ENCODE measurements around the gene NFIC.

NFIC gene

DNA sequence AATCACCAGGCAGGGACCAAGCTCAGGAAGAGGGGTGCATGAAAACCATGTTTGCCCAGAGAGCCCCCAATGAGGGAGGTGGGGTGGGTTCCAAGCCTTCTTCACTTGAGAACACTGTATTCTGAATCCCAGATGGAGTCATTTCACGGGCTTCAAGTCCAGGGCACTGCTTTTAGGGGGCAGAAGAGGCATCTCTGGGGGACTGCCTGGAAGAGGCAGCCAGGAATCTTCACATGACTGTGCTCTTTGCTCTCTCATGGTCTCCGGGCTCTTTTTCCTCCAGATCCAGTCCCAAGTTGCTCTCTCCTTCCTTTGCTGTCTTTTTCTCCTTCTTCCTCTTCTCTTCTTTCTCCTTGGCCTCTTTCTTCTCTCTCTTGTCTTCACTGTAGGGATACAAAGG is 108.2 kb downstream of the NFIC start:
- H3K9ac ChIP-seq (ENCODE audit: low read length): no peak overlapping the region
- H4K20me1 ChIP-seq (ENCODE audit: insufficient read depth, low read length): no peaks in the 10 kb centered on the region
- H3K79me2 ChIP-seq (ENCODE audit: low read length): no peaks in the 10 kb centered on the region
- no peak overlapping the region for H3K4me2 ChIP-seq (ENCODE audit: low read depth, low read length)
- no peak for DNase-seq
- no peaks in the 10 kb centered on the region for H3F3A ChIP-seq (ENCODE audit: insufficient read depth, low read length)
- TF ChIP-seq EZH2 (optimal IDR thresholded peaks at IDR 0.05; ENCODE audit: low read depth, low read length) (no peak), EZH2phosphoT487 (IDR thresholded peaks at IDR 0.05; ENCODE audit: low read length) (no peak)
- no peak overlapping the region for H2AFZ ChIP-seq (ENCODE audit: low read length)
- H3K9me3 ChIP-seq (replicated peaks; ENCODE audit: insufficient read depth, low read length): no peaks in the 10 kb centered on the region
- no peaks in the 10 kb centered on the region for H3K9me2 ChIP-seq (replicated peaks; ENCODE audit: insufficient read depth, low read length)
- no peaks in the 10 kb centered on the region for H3K4me1 ChIP-seq (ENCODE audit: low read length)
- peaks cover 70% of the 10 kb centered on the region for H3K27me3 ChIP-seq (replicated peaks; ENCODE audit: insufficient read depth, low read length)
- no peaks in the 10 kb centered on the region for H3K36me3 ChIP-seq (replicated peaks; ENCODE audit: insufficient read depth, low read length)
- no peak overlapping the region for H3K27ac ChIP-seq (ENCODE audit: low read length)
- H3K4me3 ChIP-seq (ENCODE audit: low read length): no peak overlapping the region

DNA sequence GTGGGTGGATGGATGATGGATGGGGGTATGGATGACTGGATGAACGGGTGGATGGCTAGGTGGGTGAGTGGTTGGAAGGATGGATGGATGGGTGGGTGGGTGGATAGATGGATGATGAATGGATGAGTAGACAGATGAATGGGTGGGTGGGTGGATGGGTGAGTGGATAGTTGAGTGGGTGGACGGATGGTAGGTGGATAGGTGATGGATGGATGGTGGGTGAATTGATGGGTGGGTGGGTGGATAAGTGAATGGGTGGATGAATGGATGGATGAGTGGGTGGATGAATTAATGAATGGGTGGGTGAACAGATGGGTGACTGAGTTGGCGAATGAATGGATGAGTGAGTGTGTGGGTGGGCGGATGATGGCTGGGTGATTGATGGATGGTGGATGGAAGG is 109.1 kb downstream of the NFIC start:
- H2AFZ ChIP-seq (ENCODE audit: low read length): no peak overlapping the region
- no peak overlapping the region for H3K4me2 ChIP-seq (ENCODE audit: low read depth, low read length)
- no peak overlapping the region for H3K4me3 ChIP-seq (ENCODE audit: low read length)
- H3K36me3 ChIP-seq (replicated peaks; ENCODE audit: insufficient read depth, low read length): no peaks in the 10 kb centered on the region
- no peaks in the 10 kb centered on the region for H3K9me3 ChIP-seq (replicated peaks; ENCODE audit: insufficient read depth, low read length)
- H4K20me1 ChIP-seq (ENCODE audit: insufficient read depth, low read length): no peaks in the 10 kb centered on the region
- peaks cover 70% of the 10 kb centered on the region for H3K27me3 ChIP-seq (replicated peaks; ENCODE audit: insufficient read depth, low read length)
- TF ChIP-seq, protein P1, sequence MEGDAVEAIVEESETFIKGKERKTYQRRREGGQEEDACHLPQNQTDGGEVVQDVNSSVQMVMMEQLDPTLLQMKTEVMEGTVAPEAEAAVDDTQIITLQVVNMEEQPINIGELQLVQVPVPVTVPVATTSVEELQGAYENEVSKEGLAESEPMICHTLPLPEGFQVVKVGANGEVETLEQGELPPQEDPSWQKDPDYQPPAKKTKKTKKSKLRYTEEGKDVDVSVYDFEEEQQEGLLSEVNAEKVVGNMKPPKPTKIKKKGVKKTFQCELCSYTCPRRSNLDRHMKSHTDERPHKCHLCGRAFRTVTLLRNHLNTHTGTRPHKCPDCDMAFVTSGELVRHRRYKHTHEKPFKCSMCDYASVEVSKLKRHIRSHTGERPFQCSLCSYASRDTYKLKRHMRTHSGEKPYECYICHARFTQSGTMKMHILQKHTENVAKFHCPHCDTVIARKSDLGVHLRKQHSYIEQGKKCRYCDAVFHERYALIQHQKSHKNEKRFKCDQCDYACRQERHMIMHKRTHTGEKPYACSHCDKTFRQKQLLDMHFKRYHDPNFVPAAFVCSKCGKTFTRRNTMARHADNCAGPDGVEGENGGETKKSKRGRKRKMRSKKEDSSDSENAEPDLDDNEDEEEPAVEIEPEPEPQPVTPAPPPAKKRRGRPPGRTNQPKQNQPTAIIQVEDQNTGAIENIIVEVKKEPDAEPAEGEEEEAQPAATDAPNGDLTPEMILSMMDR (IDR thresholded peaks at IDR 0.05; ENCODE audit: low read length): no peak
- no peak for TF ChIP-seq EZH2 (optimal IDR thresholded peaks at IDR 0.05; ENCODE audit: low read depth, low read length)
- TF ChIP-seq EZH2phosphoT487 (IDR thresholded peaks at IDR 0.05; ENCODE audit: low read length): no peak
- H3K79me2 ChIP-seq (ENCODE audit: low read length): no peaks in the 10 kb centered on the region
- no peaks in the 10 kb centered on the region for H3K9me2 ChIP-seq (replicated peaks; ENCODE audit: insufficient read depth, low read length)
- no peak overlapping the region for H3K27ac ChIP-seq (ENCODE audit: low read length)
- no peak overlapping the region for H3K9ac ChIP-seq (ENCODE audit: low read length)
- DNase-seq: no peak
- H3K4me1 ChIP-seq (ENCODE audit: low read length): no peaks in the 10 kb centered on the region
- no peaks in the 10 kb centered on the region for H3F3A ChIP-seq (ENCODE audit: insufficient read depth, low read length)

DNA sequence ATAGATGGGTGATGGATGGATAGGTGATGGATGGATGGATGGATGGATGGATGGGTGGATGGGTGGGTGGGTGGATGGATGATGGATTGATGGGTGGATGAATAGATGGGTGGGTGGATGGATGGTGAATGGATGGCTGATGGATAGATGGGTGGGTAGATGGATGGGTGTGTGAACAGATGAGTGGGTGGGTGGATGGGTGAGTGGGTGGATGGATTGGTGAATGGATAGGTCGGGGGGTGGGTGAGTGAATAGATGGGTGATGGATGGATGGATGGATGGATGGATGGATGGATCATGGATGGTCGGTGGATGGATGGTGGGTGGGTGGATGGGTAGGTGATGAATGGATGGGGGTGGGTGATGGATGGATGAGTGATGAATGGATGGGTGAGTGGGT is 110.4 kb downstream of the NFIC start:
- H3K79me2 ChIP-seq (ENCODE audit: low read length): no peaks in the 10 kb centered on the region
- peaks cover 73% of the 10 kb centered on the region for H3K27me3 ChIP-seq (replicated peaks; ENCODE audit: insufficient read depth, low read length)
- TF ChIP-seq EZH2 (optimal IDR thresholded peaks at IDR 0.05; ENCODE audit: low read depth, low read length) (no peak), EZH2phosphoT487 (IDR thresholded peaks at IDR 0.05; ENCODE audit: low read length) (no peak)
- TF ChIP-seq, protein P1 (IDR thresholded peaks at IDR 0.05; ENCODE audit: low read length): no peak
- H2AFZ ChIP-seq (ENCODE audit: low read length): no peak overlapping the region
- no peaks in the 10 kb centered on the region for H3F3A ChIP-seq (ENCODE audit: insufficient read depth, low read length)
- H4K20me1 ChIP-seq (ENCODE audit: insufficient read depth, low read length): no peaks in the 10 kb centered on the region
- DNase-seq: no peak
- no peak overlapping the region for H3K27ac ChIP-seq (ENCODE audit: low read length)
- H3K9me3 ChIP-seq (replicated peaks; ENCODE audit: insufficient read depth, low read length): no peaks in the 10 kb centered on the region
- H3K4me1 ChIP-seq (ENCODE audit: low read length): no peaks in the 10 kb centered on the region
- no peak overlapping the region for H3K4me3 ChIP-seq (ENCODE audit: low read length)
- no peaks in the 10 kb centered on the region for H3K9me2 ChIP-seq (replicated peaks; ENCODE audit: insufficient read depth, low read length)
- no peak overlapping the region for H3K9ac ChIP-seq (ENCODE audit: low read length)
- H3K4me2 ChIP-seq (ENCODE audit: low read depth, low read length): no peak overlapping the region
- no peaks in the 10 kb centered on the region for H3K36me3 ChIP-seq (replicated peaks; ENCODE audit: insufficient read depth, low read length)

DNA sequence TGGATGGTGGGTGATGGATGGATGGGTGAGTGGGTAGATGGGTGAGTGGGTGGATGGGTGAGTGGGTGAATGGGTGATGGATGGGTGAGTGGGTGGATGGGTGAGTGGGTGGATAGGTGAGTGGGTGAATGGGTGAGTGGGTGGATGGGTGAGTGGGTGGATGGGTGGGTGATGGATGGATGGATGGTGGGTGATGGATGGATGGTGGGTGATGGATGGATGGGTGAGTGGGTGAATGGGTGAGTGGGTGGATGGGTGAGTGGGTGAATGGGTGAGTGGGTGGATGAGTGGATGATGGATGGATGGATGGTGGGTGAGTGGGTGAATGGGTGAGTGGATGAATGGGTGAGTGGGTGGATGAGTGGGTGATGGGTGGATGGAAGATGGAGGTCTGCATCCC is 111.1 kb downstream of the NFIC start:
- TF ChIP-seq EZH2phosphoT487 (IDR thresholded peaks at IDR 0.05; ENCODE audit: low read length) (no peak), EZH2 (optimal IDR thresholded peaks at IDR 0.05; ENCODE audit: low read depth, low read length) (no peak)
- TF ChIP-seq, protein P1 (IDR thresholded peaks at IDR 0.05; ENCODE audit: low read length): no peak
- Histone ChIP-seq H2AFZ (ENCODE audit: low read length) (no peak overlapping the region), H3K36me3 (replicated peaks; ENCODE audit: insufficient read depth, low read length) (no peaks in the 10 kb centered on the region), H3F3A (ENCODE audit: insufficient read depth, low read length) (no peaks in the 10 kb centered on the region), H3K27me3 (replicated peaks; ENCODE audit: insufficient read depth, low read length) (peaks cover 78% of the 10 kb centered on the region), H3K9me2 (replicated peaks; ENCODE audit: insufficient read depth, low read length) (no peaks in the 10 kb centered on the region), H3K4me3 (ENCODE audit: low read length) (no peak overlapping the region), H3K9me3 (replicated peaks; ENCODE audit: insufficient read depth, low read length) (no peaks in the 10 kb centered on the region), H4K20me1 (ENCODE audit: insufficient read depth, low read length) (no peaks in the 10 kb centered on the region), H3K4me2 (ENCODE audit: low read depth, low read length) (no peak overlapping the region), H3K4me1 (ENCODE audit: low read length) (no peaks in the 10 kb centered on the region), H3K9ac (ENCODE audit: low read length) (no peak overlapping the region), H3K27ac (ENCODE audit: low read length) (no peak overlapping the region), H3K79me2 (ENCODE audit: low read length) (no peaks in the 10 kb centered on the region)
- no peak for DNase-seq

All from MM.1S (cell line).